DOHH2 (cell line): ENCODE data around the gene GLOD4.
"Not testable (repeated sequence)": the region's sequence is repeated elsewhere in the genome, so short reads cannot be mapped to it uniquely, and the experiment has no call there.

Source experiments
- H3F3A ChIP-seq: fragments of 200-600 bp; sonication (generic), shearing (Covaris generic); 2 replicates; pipeline ENCODE4 v1.6.0; 2016; ENCODE audit warnings: antibody characterized with exemption, mild to moderate bottlenecking; ENCODE audit not compliant: control insufficient read depth, insufficient read depth
- H3K27ac ChIP-seq: fragments of 200-600 bp; sonication (generic); 2 replicates; pipeline ENCODE4 v1.5.1; 2014; ENCODE audit warnings: low read depth, mild to moderate bottlenecking, low read length, moderate library complexity
- H3K27me3 ChIP-seq: fragments of 200-600 bp; sonication (generic); 2 replicates; pipeline ENCODE4 v1.6.1; 2014; ENCODE audit warnings: mild to moderate bottlenecking, low read length, mixed read lengths; ENCODE audit not compliant: control insufficient read depth
- H3K36me3 ChIP-seq: fragments of 200-600 bp; sonication (generic); 2 replicates; pipeline ENCODE4 v1.6.1; 2014; ENCODE audit warnings: mild to moderate bottlenecking, low read length, moderate library complexity, mixed read lengths; ENCODE audit not compliant: control insufficient read depth
- H3K4me1 ChIP-seq: fragments of 200-600 bp; sonication (generic); 2 replicates; pipeline ENCODE4 v1.6.1; 2014; ENCODE audit warnings: mild to moderate bottlenecking, low read length, mixed read lengths; ENCODE audit not compliant: control insufficient read depth
- H3K4me2 ChIP-seq: fragments of 200-600 bp; sonication (generic); 2 replicates; pipeline ENCODE4 v1.6.0; 2014; ENCODE audit warnings: mild to moderate bottlenecking, low read length, moderate library complexity
- H3K4me3 ChIP-seq: fragments of 200-600 bp; sonication (generic); 2 replicates; pipeline ENCODE4 v1.5.1; 2014; ENCODE audit warnings: mild to moderate bottlenecking, low read length, mixed read lengths
- H3K79me2 ChIP-seq: fragments of 200-600 bp; sonication (generic); 2 replicates; pipeline ENCODE4 v1.6.1; 2014; ENCODE audit warnings: mild to moderate bottlenecking, low read length, mixed read lengths; ENCODE audit not compliant: control insufficient read depth
- H3K9me2 ChIP-seq: fragments of 200-600 bp; sonication (generic); replicated peaks from 2 replicates; pipeline ENCODE4 v1.6.1; 2014; ENCODE audit warnings: mild to moderate bottlenecking, low read length, mixed read lengths; ENCODE audit not compliant: control insufficient read depth
- H3K9me3 ChIP-seq: fragments of 200-600 bp; sonication (generic); 2 replicates; pipeline ENCODE4 v1.6.1; 2014; ENCODE audit warnings: antibody characterized with exemption, low read length, mixed read lengths; ENCODE audit not compliant: control insufficient read depth, insufficient read depth
- H4K20me1 ChIP-seq: fragments of 200-600 bp; sonication (generic); 2 replicates; pipeline ENCODE4 v1.6.0; 2014; ENCODE audit warnings: low read depth, mild to moderate bottlenecking, antibody characterized with exemption, low read length, moderate library complexity; ENCODE audit not compliant: control insufficient read depth, insufficient read depth
- EZH2phosphoT487 ChIP-seq: fragments of 200-600 bp; sonication (generic); IDR thresholded peaks from 2 replicates; pipeline ENCODE4 v1.6.1; 2017; ENCODE audit warnings: borderline replicate concordance, mild to moderate bottlenecking, antibody characterized with exemption, low read length, moderate library complexity, mixed read lengths
- TF ChIP-seq, protein P1 (sequence below): fragments of 200-600 bp; sonication (generic); IDR thresholded peaks from one replicate; pipeline ENCODE4 v1.5.1; 2014; ENCODE audit warnings: antibody characterized with exemption, mild to moderate bottlenecking, low read depth, low read length; ENCODE audit not compliant: poor library complexity, severe bottlenecking

Gene GLOD4, protein sequence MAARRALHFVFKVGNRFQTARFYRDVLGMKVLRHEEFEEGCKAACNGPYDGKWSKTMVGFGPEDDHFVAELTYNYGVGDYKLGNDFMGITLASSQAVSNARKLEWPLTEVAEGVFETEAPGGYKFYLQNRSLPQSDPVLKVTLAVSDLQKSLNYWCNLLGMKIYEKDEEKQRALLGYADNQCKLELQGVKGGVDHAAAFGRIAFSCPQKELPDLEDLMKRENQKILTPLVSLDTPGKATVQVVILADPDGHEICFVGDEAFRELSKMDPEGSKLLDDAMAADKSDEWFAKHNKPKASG

DNA sequence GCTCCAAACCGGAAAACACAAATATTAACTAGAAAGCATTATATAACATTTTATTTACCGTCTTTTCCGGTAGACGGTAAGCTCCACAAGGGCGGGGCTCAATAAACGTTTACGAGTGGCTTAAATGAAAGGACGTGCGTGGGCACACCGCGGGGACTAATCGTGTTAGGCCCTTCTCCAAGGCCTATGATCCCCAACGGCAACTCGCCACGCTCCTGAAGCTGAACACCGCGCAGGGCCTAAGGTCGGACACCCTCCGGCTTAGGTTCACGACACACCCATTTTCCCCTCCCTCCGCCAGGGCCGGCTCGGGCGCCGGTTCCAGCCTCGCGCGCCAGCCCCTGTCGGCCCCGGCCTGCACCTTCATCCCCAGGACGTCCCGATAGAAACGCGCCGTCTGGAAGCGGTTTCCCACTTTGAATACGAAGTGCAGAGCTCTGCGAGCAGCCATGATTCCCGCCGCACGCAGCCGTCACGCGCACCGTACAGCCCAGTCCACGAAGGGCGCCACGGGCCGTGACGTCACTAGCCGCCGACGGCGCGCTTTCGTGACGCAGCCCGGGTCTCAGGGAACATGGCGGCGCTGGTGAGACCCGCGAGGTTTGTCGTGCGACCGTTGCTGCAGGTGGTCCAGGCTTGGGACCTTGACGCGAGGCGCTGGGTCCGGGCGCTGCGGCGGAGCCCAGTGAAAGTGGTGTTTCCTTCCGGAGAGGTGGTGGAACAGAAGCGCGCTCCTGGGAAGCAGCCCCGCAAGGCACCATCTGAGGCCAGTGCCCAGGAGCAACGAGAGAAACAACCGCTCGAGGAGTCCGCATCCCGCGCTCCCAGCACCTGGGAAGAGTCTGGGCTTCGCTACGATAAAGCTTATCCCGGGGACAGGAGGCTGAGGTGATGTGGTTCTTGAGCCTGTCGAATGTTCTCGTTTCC lies at the start of gene GLOD4, which contains the start of gene MRM3:
Gene GLOD4 (minus strand): TSS at position 476 of the 927 bp plus-strand sequence. CDS start 25 bp downstream, at position 451.
Gene MRM3 (plus strand): TSS at position 549 of the 927 bp plus-strand sequence. CDS start 26 bp downstream, at position 575.
- H3K9me2 ChIP-seq = no peaks in the 10 kb centered on the region
- H3K4me3 ChIP-seq = peak within 1 kb of the TSS; percentile 94
- peaks cover 27% of the 10 kb centered on the region for H3K4me1 ChIP-seq
- peaks cover 48% of the 10 kb centered on the region for H3K36me3 ChIP-seq
- no peaks in the 10 kb centered on the region for H3K27me3 ChIP-seq
- H3K79me2 ChIP-seq = peaks cover 88% of the 10 kb centered on the region
- H3K4me2 ChIP-seq = peak within 1 kb of the TSS; percentile 92
- H3K27ac ChIP-seq = peak within 1 kb of the TSS; percentile 53
- TF ChIP-seq, protein P1, sequence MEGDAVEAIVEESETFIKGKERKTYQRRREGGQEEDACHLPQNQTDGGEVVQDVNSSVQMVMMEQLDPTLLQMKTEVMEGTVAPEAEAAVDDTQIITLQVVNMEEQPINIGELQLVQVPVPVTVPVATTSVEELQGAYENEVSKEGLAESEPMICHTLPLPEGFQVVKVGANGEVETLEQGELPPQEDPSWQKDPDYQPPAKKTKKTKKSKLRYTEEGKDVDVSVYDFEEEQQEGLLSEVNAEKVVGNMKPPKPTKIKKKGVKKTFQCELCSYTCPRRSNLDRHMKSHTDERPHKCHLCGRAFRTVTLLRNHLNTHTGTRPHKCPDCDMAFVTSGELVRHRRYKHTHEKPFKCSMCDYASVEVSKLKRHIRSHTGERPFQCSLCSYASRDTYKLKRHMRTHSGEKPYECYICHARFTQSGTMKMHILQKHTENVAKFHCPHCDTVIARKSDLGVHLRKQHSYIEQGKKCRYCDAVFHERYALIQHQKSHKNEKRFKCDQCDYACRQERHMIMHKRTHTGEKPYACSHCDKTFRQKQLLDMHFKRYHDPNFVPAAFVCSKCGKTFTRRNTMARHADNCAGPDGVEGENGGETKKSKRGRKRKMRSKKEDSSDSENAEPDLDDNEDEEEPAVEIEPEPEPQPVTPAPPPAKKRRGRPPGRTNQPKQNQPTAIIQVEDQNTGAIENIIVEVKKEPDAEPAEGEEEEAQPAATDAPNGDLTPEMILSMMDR = no peak
- no peak for TF ChIP-seq EZH2phosphoT487
- H3K9me3 ChIP-seq = no peaks in the 10 kb centered on the region
- no peaks in the 10 kb centered on the region; the same call in 1 of the 2 replicates for H3F3A ChIP-seq
- 0 out of 2 replicates have a peak, but pooled peaks cover 4% of the 10 kb centered on the region for H4K20me1 ChIP-seq

DNA sequence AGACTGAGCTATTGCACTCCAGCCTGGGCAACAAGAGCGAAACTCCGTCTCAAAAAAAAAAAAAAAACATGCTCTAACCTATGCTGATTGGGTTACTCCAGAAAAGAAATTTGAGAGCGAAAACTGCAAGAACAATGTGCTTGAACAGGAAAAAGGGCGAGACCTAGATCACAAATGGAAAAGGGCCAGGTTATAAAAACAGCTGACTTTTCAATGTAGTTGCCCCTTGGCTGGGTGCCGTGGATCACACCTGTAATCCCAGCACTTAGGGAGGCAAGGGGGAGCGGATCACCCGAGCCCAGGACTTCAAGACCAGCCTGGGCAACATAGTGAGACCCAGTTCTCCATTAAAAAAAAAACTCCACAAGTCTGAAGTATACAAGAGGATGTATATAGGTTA lies 48.9 kb upstream of the GLOD4 start:
- Histone ChIP-seq H3K4me1 (no peaks in the 10 kb centered on the region), H3K27me3 (no peaks in the 10 kb centered on the region), H3K4me3 (no peak overlapping the region), H3K36me3 (no peaks in the 10 kb centered on the region), H3F3A (no peaks in the 10 kb centered on the region), H4K20me1 (no peaks in the 10 kb centered on the region), H3K4me2 (no peak overlapping the region), H3K9me3 (no peaks in the 10 kb centered on the region), H3K79me2 (no peaks in the 10 kb centered on the region), H3K9me2 (no peaks in the 10 kb centered on the region), H3K27ac (no peak overlapping the region)
- no peak for TF ChIP-seq EZH2phosphoT487
- TF ChIP-seq, protein P1 = no peak

DNA sequence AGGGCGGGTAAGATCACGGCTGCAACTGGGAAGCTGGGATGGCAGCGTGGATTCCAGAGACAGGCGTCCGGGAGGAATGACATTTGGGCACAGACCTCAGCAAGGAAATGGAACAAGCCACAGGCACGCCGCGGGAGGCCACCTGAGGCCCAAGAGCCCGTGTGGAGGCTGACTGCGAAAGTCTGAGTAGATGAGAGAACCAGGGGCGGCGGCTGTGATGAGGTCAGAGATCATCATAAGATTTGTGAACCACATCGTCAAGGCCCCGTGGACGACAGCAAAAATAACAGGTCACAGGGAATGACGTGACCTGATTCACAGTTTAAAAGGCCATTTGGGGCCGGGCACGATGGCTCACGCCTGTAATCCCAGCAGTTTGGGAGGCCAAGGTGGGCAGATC lies 48.3 kb upstream of the GLOD4 start:
- H3K36me3 ChIP-seq = no peaks in the 10 kb centered on the region
- H3K4me1 ChIP-seq = no peaks in the 10 kb centered on the region
- no peaks in the 10 kb centered on the region for H4K20me1 ChIP-seq
- no peak overlapping the region for H3K27ac ChIP-seq
- no peaks in the 10 kb centered on the region for H3K9me3 ChIP-seq
- H3K27me3 ChIP-seq = no peaks in the 10 kb centered on the region
- no peaks in the 10 kb centered on the region for H3K9me2 ChIP-seq
- TF ChIP-seq, protein P1 = no peak
- no peak for TF ChIP-seq EZH2phosphoT487
- H3K4me3 ChIP-seq = no peak overlapping the region
- no peaks in the 10 kb centered on the region for H3K79me2 ChIP-seq
- H3K4me2 ChIP-seq = no peak overlapping the region
- no peaks in the 10 kb centered on the region for H3F3A ChIP-seq

DNA sequence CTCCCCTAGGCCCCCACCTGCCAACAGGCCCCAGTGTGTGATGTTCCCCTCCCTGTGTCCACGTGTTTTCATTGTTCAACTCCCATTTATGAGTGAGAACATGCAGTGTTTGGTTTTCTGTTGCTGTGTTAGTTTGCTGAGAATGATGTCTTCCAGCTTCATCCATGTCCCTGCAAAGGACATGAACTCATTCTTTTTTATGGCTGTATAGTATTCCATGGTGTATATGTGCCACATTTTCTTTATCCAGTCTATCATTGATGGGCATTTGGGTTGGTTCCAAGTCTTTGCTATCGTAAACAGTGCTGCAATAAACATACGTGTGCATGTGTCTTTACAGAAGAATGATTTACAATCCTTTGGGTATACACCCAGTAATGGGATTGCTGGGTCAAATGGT lies 47.5 kb upstream of the GLOD4 start:
- not testable (repeated sequence) for H3K4me1 ChIP-seq

More for the DNA sequence above, 47.5 kb upstream of the GLOD4 start:
- H3K79me2 ChIP-seq, H3K9me2 ChIP-seq, H3F3A ChIP-seq, H3K27me3 ChIP-seq, H4K20me1 ChIP-seq, H3K4me3 ChIP-seq, H3K27ac ChIP-seq, H3K9me3 ChIP-seq, H3K36me3 ChIP-seq, H3K4me2 ChIP-seq: not testable (repeated sequence)
